ENCODE results near the gene EML6. TPM values are rescaled to one million over a fixed set of nuclear protein-coding genes. Genes with fewer than 3 reads are reported as not detected.

The EML6 gene
- total and polyA plus RNA-seq, 2 of the 8 experiments (the other 6 are each of a cell fraction or from before 2014, with no cell fraction given) = 1.2 to 1.6 TPM

GRCh38 chr2:54820558-54820957 is 97.1 kb downstream of the EML6 start:
- Histone ChIP-seq H3K18ac (ENCODE audit: extremely low read depth, low read length) (no peak overlapping the region), H3K23ac (ENCODE audit: insufficient read length) (no peak overlapping the region), H2BK120ac (replicated peaks; ENCODE audit: low read depth, low read length) (no peak overlapping the region), H4K5ac (ENCODE audit: insufficient read length, low read depth, low read length) (no peak overlapping the region), H4K20me1 (replicated peaks in 1 of 2; ENCODE audit: control insufficient read depth in 1 of 2, insufficient read depth in 2 of 2, low read length in 2 of 2) (no peaks in the 10 kb centered on the region), H3K9me3 (ENCODE audit: insufficient read depth in 2 of 2, low read depth in 1 of 2, low read length in 1 of 2) (no peaks in the 10 kb centered on the region), H3K14ac (ENCODE audit: insufficient read length) (no peak overlapping the region), H2BK12ac (ENCODE audit: low read depth, low read length) (no peak overlapping the region), H3K36me3 (ENCODE audit: control insufficient read depth in 2 of 4, insufficient read depth in 4 of 4, low read length in 3 of 4) (no peaks in the 10 kb centered on the region), H2BK5ac (ENCODE audit: low read depth, low read length) (no peak overlapping the region), H2AFZ (ENCODE audit: low read length) (no peak overlapping the region), H2AK5ac (ENCODE audit: low read depth, low read length) (no peak overlapping the region), H3K27ac (ENCODE audit: low read depth, low read length) (no peak overlapping the region), H3K27me3 (replicated peaks in 1 of 4; ENCODE audit: control insufficient read depth in 3 of 4, extremely low read depth in 1 of 4, insufficient read depth in 3 of 4, low read length in 3 of 4) (no peaks in the 10 kb centered on the region; a peak in 1 of 7 replicates), H3K23me2 (ENCODE audit: low read depth, low read length) (no peaks in the 10 kb centered on the region), H3K4me1 (replicated peaks in 1 of 4; ENCODE audit: control insufficient read depth in 3 of 4, insufficient read depth in 4 of 4, low read length in 3 of 4) (no peaks in the 10 kb centered on the region; a peak in 1 of 7 replicates), H3K79me2 (ENCODE audit: control insufficient read depth in 1 of 2, insufficient read depth in 2 of 2, low read length in 2 of 2) (no peaks in the 10 kb centered on the region), H3K4me2 (ENCODE audit: insufficient read depth in 1 of 2, low read depth in 2 of 2, low read length in 2 of 2) (no peak overlapping the region), H3K56ac (replicated peaks; ENCODE audit: insufficient read length, low read depth, low read length) (no peak overlapping the region), H3K79me1 (ENCODE audit: low read depth, low read length) (no peaks in the 10 kb centered on the region), H4K8ac (ENCODE audit: extremely low read depth, insufficient read depth, low read length) (no peak overlapping the region), H4K91ac (replicated peaks; ENCODE audit: insufficient read length, low read length) (no peak overlapping the region), H3K4me3 (ENCODE audit: extremely low read depth in 1 of 4, insufficient read depth in 2 of 4, low read depth in 3 of 4, low read length in 4 of 4) (no peak overlapping the region), H3K4ac (replicated peaks; ENCODE audit: insufficient read length, low read depth, low read length) (no peak overlapping the region), H2BK20ac (ENCODE audit: low read length) (no peak overlapping the region), H2BK15ac (ENCODE audit: low read length) (no peak overlapping the region), H3K9ac (replicated peaks in 1 of 4; ENCODE audit: extremely low read depth in 1 of 4, low read depth in 3 of 4, low read length in 3 of 4) (no peak overlapping the region)
- POLR2A ChIA-PET (ENCODE audit: partially characterized antibody) = no interaction called here
- no peak for DNase-seq (ENCODE audit: low read depth in 1 of 2, low spot score in 2 of 2)
- CTCF ChIA-PET (ENCODE audit: partially characterized antibody) = interaction anchor here (2.3 kb wide), 1 partner anchor 19 kb away, joined by 7 read pairs; no protein-coding TSS in a partner anchor
- no peak for FAIRE-seq
- no peak for TF ChIP-seq SIRT6 (IDR thresholded peaks at IDR 0.05; ENCODE audit: low read length)
- TF ChIP-seq SUZ12 (IDR thresholded peaks at IDR 0.05; ENCODE audit: low read length) = no peak
- no peak for TF ChIP-seq KDM5A (IDR thresholded peaks at IDR 0.05; ENCODE audit: low read length)
- no peak for TF ChIP-seq NANOG (IDR thresholded peaks at IDR 0.05; ENCODE audit: insufficient read depth, low read depth, low read length, poor library complexity, severe bottlenecking)
- TF ChIP-seq SRF (IDR thresholded peaks at IDR 0.05; ENCODE audit: low read depth, low read length) = no peak
- TF ChIP-seq EGR1 (IDR thresholded peaks at IDR 0.05; ENCODE audit: borderline replicate concordance, low read depth, low read length) = no peak
- TF ChIP-seq GTF2F1 (IDR thresholded peaks at IDR 0.05; ENCODE audit: borderline replicate concordance, low read depth, low read length) = no peak
- TF ChIP-seq EZH2 (IDR thresholded peaks at IDR 0.05; ENCODE audit: low read depth, low read length, severe bottlenecking) = no peak
- TF ChIP-seq SIN3A (conservative IDR thresholded peaks at IDR 0.05 in 1 of 2, IDR thresholded peaks at IDR 0.05 in 1 of 2; ENCODE audit: low read depth in 1 of 2, low read length in 2 of 2) = no peak
- TF ChIP-seq CBX5 (IDR thresholded peaks at IDR 0.05; ENCODE audit: low read depth, low read length) = no peak
- WGBS, 2 experiments (ENCODE audit: extremely low coverage in 1 of 2, insufficient coverage in 1 of 2, insufficient read length in 1 of 2, insufficient replicate concordance in 2 of 2, low coverage in 1 of 2, low lambda C conversion rate in 2 of 2, missing lambda C conversion rate in 1 of 2) = 59% methylated on average over 3 of the region's 3 CpGs; no CpG with 5 or more reads in 1 of the 2 experiments
